ENCODE data around the gene CYP4F22. TPM values are rescaled to one million over a fixed set of nuclear protein-coding genes. Genes with fewer than 3 reads are reported as not detected.
A peak's percentile ranks its signal among the peaks of the same experiment; 100 is the strongest.
"Not testable (repeated sequence)": the region's sequence is repeated elsewhere in the genome, so short reads cannot be mapped to it uniquely, and the experiment has no call there.

The CYP4F22 gene
- total RNA-seq, 2 donors from 2014 or later, result 28.9 to 48.1 TPM

DNA sequence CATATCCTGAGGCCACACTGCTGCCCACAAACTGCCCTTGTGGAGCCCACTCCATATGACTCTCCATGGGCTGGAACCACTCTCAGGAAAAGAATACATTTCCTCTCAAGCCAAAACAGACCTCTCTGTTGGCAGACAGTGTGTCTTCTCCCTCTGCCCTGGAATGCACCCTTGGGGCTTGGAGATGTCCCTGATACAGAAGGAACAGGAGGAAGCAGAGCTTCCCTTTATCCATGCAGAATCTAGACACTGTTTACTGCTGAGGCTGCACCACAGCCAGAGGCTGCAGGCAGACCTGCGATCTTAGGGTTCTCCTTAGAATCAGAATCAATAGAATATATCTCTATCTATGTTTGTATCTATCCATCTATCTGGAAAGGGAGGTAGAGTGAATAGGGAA is 79.9 kb downstream of the CYP4F22 start:
- intact Hi-C loops (cut with DNase I), result no loop called here
- no peak for DNase-seq (ENCODE audit: low spot score)
- Histone ChIP-seq H3K4me1 (replicated peaks) (no peaks in the 10 kb centered on the region), H3K27ac (no peak overlapping the region), H3K36me3 (no peaks in the 10 kb centered on the region), H3K27me3 (replicated peaks; ENCODE audit: insufficient read depth) (no peaks in the 10 kb centered on the region), H3K9me3 (no peaks in the 10 kb centered on the region), H3K4me3 (no peak overlapping the region)
- TF ChIP-seq POLR2A (IDR thresholded peaks at IDR 0.05), result no peak
- 40% methylated on average over 1 of the region's 1 CpG for WGBS

DNA sequence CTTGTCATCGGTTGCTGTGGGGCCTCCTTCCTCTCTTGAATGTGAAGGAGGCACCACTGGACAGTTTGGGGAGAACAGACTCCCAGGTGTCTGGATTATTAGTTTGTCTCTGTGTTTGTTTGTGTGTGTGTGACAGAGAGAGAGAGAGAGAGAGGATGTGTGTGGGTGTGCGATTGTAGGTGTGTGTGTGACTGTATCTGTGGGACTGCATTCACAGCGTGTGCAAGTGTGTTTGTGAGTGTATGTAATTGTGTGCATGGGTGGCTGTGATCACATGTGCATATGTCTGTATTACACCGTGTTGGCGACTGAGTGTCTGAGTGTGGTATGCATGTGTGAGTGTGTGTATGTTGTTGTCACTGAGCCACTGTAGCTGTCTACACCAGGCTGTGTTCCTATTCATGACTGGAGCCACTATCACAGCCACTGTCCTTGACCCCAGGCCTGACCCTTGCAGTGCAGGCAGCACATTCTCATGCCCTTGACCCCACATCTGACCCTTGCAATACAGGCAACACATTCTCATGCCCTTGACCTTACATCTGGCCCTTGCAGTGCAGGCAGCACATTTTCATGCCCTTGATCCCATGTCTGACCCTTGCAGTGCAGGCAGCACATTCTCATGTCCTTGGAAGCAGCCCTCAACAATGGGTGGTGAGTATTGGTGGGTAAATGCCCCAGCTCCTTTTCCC is 81.6 kb downstream of the CYP4F22 start:
- Histone ChIP-seq H3K9me3 (no peaks in the 10 kb centered on the region), H3K27ac (no peak overlapping the region), H3K4me3 (no peak overlapping the region), H3K36me3 (no peaks in the 10 kb centered on the region), H3K27me3 (replicated peaks; ENCODE audit: insufficient read depth) (no peaks in the 10 kb centered on the region), H3K4me1 (replicated peaks) (no peaks in the 10 kb centered on the region)
- TF ChIP-seq POLR2AphosphoS5 (IDR thresholded peaks at IDR 0.05) (no peak), POLR2A (IDR thresholded peaks at IDR 0.05) (no peak)
- TF ChIP-seq, protein P1, sequence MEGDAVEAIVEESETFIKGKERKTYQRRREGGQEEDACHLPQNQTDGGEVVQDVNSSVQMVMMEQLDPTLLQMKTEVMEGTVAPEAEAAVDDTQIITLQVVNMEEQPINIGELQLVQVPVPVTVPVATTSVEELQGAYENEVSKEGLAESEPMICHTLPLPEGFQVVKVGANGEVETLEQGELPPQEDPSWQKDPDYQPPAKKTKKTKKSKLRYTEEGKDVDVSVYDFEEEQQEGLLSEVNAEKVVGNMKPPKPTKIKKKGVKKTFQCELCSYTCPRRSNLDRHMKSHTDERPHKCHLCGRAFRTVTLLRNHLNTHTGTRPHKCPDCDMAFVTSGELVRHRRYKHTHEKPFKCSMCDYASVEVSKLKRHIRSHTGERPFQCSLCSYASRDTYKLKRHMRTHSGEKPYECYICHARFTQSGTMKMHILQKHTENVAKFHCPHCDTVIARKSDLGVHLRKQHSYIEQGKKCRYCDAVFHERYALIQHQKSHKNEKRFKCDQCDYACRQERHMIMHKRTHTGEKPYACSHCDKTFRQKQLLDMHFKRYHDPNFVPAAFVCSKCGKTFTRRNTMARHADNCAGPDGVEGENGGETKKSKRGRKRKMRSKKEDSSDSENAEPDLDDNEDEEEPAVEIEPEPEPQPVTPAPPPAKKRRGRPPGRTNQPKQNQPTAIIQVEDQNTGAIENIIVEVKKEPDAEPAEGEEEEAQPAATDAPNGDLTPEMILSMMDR (IDR thresholded peaks at IDR 0.05), result no peak
- DNase-seq (ENCODE audit: low spot score), result no peak
- intact Hi-C loops (cut with DNase I), result no loop called here
- WGBS, result 85% methylated on average over 5 of the region's 5 CpGs

GRCh38 chr19:15591796-15592195 is 83.5 kb downstream of the CYP4F22 start:
- intact Hi-C loops (cut with DNase I), result no loop called here
- no peak for DNase-seq (ENCODE audit: low spot score)

DNA sequence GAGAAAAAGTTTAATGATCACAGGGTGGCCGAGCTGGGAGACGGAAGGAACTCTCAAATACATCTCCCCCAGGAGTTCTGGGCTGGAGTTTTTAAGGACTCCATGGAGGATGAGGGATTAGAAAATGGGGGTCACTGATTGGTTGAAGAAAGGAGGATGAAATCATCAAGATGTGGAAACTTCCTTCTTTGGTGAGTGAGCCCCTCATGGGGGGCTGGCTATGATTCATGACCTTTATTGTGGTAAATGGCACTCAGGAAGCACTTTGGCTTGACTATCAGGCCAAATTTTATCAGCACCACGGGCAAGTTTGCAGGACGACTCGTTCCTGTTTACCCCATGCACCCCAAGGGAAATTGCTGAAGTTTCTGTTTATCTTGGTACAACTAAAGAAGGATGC is 84.2 kb downstream of the CYP4F22 start:
- H3K36me3 ChIP-seq; H3K4me3 ChIP-seq; H3K27ac ChIP-seq; H3K27me3 ChIP-seq (replicated peaks; ENCODE audit: insufficient read depth); intact Hi-C loops (cut with DNase I); DNase-seq (ENCODE audit: low spot score); H3K9me3 ChIP-seq; H3K4me1 ChIP-seq (replicated peaks): not testable (repeated sequence)
- WGBS, result 23% methylated on average over 5 of the region's 5 CpGs

More at GRCh38 chr19:15591796-15592195, 83.5 kb downstream of the CYP4F22 start:
- Histone ChIP-seq H3K27me3 (replicated peaks; ENCODE audit: insufficient read depth) (no peaks in the 10 kb centered on the region), H3K4me3 (no peak overlapping the region), H3K36me3 (no peaks in the 10 kb centered on the region), H3K9me3 (no peaks in the 10 kb centered on the region), H3K27ac (no peak overlapping the region), H3K4me1 (replicated peaks) (no peaks in the 10 kb centered on the region)
- TF ChIP-seq POLR2A (IDR thresholded peaks at IDR 0.05) (no peak), POLR2AphosphoS5 (IDR thresholded peaks at IDR 0.05) (no peak)
- TF ChIP-seq, protein P1 (IDR thresholded peaks at IDR 0.05), result no peak
- WGBS, result 63% methylated on average over 4 of the region's 4 CpGs

DNA sequence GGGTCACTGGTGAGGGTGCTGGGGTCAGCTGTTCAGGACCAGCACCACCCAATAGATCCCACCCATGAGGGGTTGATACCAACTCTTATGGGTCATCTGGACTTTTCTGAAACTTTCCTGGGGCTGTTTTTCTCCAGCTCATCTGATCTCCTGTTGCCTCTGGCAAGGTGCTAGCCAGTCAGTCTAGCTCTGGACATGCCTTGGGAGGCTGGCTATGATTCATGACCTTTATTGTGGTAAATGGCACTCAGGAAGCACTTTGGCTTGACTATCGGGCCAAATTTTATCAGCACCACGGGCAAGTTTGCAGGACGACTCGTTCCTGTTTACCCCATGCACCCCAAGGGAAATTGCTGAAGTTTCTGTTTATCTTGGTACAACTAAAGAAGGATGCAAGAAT is 85.4 kb downstream of the CYP4F22 start:
- H3K27me3 ChIP-seq (replicated peaks; ENCODE audit: insufficient read depth); intact Hi-C loops (cut with DNase I); DNase-seq (ENCODE audit: low spot score); H3K9me3 ChIP-seq; H3K36me3 ChIP-seq; H3K4me3 ChIP-seq; H3K27ac ChIP-seq; H3K4me1 ChIP-seq (replicated peaks): not testable (repeated sequence)
- WGBS, result 51% methylated on average over 4 of the region's 4 CpGs

DNA sequence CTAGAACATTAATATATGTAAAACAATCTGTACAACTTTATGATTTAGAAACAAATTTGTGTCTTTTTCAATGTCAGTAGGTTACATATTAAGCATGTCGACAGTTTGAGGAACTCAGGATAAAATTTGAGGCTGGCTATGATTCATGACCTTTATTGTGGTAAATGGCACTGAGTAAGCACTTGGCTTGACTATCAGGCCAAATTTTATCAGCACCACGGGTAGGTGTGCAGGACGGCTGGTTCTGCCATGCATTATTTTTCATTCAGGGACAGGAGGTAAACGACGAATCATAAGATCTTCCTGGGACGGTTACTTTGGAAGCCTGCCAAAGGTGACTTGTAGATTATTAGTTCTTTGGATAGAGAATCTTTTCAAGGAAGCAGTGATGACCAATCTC is 86.7 kb downstream of the CYP4F22 start:
- Histone ChIP-seq H3K27ac (peak overlapping the region in 1 of 2 donors; percentile 4), H3K27me3 (replicated peaks; ENCODE audit: insufficient read depth) (no peaks in the 10 kb centered on the region), H3K4me1 (replicated peaks) (no peaks in the 10 kb centered on the region), H3K36me3 (no peaks in the 10 kb centered on the region), H3K4me3 (no peak overlapping the region), H3K9me3 (no peaks in the 10 kb centered on the region)
- intact Hi-C loops (cut with DNase I), result no loop called here
- peak; percentile 77 for DNase-seq (ENCODE audit: low spot score)
- TF ChIP-seq POLR2AphosphoS5 (IDR thresholded peaks at IDR 0.05) (peak; percentile 78), POLR2A (IDR thresholded peaks at IDR 0.05) (no peak)
- TF ChIP-seq, protein P1 (IDR thresholded peaks at IDR 0.05), result no peak
- WGBS, result 27% methylated on average over 6 of the region's 6 CpGs

Other genes starting within 250 kb of the CYP4F22 start
- 10 to 100 TPM; 45.6 to 76.0 TPM for gene BRD4, start 176.0 kb upstream of the CYP4F22 start, total RNA-seq
- gene AKAP8, start 128.7 kb upstream of the CYP4F22 start, total RNA-seq, result 10 to 100 TPM; 30.3 to 34.2 TPM
- gene AKAP8L, start 89.5 kb upstream of the CYP4F22 start, total RNA-seq, result 100 to 1,000 TPM; 107 to 269 TPM
- 10 to 100 TPM; 55.9 to 93.3 TPM for gene WIZ, start 58.6 kb upstream of the CYP4F22 start, total RNA-seq
- gene RASAL3, start 44.0 kb upstream of the CYP4F22 start, total RNA-seq, result 1 to 10 TPM; 2.8 to 4.3 TPM
- gene PGLYRP2, start 29.0 kb upstream of the CYP4F22 start, total RNA-seq, result 10 to 100 TPM in 1 of 2 donors, 1 to 10 TPM in 1; 9.2 to 31.9 TPM
- 10 to 100 TPM; 14.9 to 67.3 TPM for gene CYP4F8, start 106.7 kb downstream of the CYP4F22 start, total RNA-seq
- gene CYP4F3, start 132.4 kb downstream of the CYP4F22 start, total RNA-seq, result 1 to 10 TPM in 1 of 2 donors, under 1 TPM in 1; 0.28 to 2.0 TPM
- 10 to 100 TPM in 1 of 2 donors, 1 to 10 TPM in 1; 6.9 to 50.9 TPM for gene CYP4F12, start 164.6 kb downstream of the CYP4F22 start, total RNA-seq
- not detected for gene OR10H2, start 219.5 kb downstream of the CYP4F22 start, total RNA-seq
- not detected for gene OR10H3, start 229.5 kb downstream of the CYP4F22 start, total RNA-seq

Data from prostate gland (tissue), 2 donors.